Lower leg skin (tissue), 3 donors: ENCODE results near the gene NOPCHAP1.

ENCODE experiments used
- CTCF ChIP-seq, 3 donors: fragments of 450-650 bp; IDR thresholded peaks; one replicate each; pipeline ENCODE4 v1.5.1; 2016; ENCODE audit warnings: antibody characterized with exemption in 3 of 3, mild to moderate bottlenecking in 3 of 3, moderate library complexity in 2 of 3
- POLR2A ChIP-seq, 2 donors: fragments of 450-650 bp; IDR thresholded peaks; one replicate each; pipeline ENCODE4 v1.6.1; 2016 to 2017; ENCODE audit warnings: antibody characterized with exemption in 2 of 2, mild to moderate bottlenecking in 1 of 2, moderate library complexity in 1 of 2

GRCh38 chr12:105033851-105034250 lies 47.7 kb downstream of the NOPCHAP1 start:
- TF ChIP-seq CTCF (IDR thresholded peaks at IDR 0.05) (no peak), POLR2A (IDR thresholded peaks at IDR 0.05) (no peak)
